CMK (cell line): ENCODE measurements around the gene AASDH.
"Not testable (repeated sequence)": the region's sequence is repeated elsewhere in the genome, so short reads cannot be mapped to it uniquely, and the experiment has no call there.

Experiments
- DNase-seq: peaks from one replicate; pipeline ENCODE4 v3.0.0-alpha.2; 2010; ENCODE audit warnings: low read depth

The AASDH gene

DNA sequence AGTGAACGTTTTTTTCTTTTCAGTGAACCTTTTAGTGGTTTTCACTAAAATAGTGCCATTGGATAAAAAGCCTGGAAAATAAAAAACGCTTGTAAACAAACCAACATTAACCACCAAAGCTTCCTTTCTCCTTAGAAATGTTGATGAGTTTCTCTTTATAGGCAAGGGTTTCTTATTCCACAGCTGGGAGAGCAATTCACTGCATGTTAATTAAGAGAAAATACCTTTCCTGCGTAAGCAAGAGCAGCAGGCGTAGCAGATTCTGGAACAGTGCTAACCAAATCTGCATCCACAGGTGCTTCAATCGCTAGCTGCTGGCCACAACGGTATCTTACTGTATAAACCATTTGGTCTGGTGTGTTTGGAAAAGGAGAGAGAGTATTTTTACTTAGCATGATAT, 13.3 kb upstream of the AASDH start:
- no peak for DNase-seq

DNA sequence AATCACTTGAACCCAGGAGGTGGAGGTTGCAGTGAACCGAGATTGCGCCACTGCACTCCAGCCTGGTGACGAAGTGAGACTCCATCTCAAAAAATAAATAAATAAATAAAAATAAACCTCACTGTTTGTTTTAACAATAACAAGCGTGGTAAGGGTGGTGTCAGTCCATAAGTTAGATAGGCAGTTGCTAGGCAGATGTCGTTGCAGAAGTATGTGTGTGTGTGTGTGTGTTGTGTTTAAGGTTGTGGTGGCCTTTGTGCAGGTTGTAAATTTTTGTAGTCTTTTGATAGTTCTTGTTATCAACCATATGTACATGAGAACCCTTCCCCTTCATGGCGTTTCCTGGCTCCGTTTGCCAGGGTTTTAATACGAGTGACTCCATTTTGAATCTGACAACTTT, 4.0 kb upstream of the AASDH start:
- DNase-seq, result no peak

DNA sequence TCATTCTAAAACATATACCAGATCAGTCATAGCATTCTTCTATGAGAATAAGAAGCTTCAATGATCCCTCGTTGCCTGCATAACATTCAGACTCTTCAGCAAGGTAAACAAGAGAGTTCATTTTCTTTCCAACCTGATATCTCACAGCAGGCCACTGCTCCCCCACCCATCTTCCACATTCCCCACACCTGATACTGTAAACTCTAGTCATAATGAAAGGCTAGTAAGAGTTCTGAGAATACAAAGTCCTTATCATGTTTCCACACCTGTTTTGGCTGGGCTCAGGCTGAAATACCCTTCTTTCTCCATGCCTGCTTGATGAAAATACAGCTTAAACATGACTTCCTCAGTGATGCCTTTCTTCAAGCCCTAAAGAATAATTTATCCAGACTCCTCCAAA, 2.3 kb upstream of the AASDH start:
- no peak for DNase-seq

DNA sequence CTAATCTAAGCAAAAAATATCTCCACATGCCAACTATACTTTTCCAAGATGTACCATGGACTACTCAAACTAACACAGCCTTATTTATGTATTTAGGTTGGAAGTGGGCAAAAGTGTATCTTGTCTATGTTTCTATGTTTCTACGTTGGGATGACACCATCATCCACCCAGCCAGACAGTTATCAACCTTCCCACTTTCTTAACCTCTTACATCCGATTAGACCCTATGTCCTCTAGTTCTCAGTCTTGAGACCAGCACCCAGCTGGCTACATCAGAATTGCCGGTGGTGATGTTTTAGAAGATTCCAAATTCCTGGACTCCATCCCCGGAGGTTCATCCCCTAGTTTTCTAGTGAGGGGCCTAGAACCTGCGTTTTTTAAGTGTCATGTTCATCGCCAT, 1.0 kb upstream of the AASDH start:
- no peak for DNase-seq

DNA sequence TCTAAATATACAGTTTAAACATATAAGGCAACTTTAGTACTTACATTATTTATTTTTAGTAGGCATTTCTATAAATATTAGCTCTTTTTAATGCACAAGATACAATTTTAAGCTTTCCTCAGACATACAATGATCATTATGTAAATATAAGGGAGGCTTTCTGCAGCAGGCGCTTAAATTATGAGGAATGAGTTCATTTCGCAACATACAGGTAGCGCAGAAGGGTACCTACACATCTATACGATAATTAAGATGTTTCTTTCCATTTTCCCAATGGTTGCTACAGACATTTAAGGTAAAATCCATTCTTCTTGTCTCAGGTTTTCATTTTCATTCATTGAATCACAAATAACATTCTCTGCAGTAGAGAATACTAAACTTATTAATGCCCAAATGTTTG, 1.2 kb downstream of the AASDH start:
- no peak for DNase-seq

DNA sequence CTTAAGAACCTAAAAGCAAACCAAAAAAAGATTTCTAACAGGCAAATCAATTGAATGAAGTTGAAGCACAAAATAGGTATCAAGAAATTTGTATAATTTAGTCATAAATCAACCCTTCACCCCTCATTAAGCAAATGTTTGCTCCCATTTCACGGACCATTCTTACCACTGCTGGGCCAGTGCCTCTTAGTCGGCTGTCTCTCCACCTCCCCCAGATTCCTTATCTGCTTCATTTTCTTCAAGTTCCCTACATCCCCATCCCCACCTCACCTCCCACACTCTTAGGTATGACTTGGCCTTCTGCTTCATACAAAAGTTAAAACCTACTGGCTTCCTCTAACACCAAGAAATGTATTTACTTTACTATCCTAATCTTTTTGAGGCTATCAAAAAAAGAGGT, 11.8 kb downstream of the AASDH start:
- DNase-seq, result no peak

DNA sequence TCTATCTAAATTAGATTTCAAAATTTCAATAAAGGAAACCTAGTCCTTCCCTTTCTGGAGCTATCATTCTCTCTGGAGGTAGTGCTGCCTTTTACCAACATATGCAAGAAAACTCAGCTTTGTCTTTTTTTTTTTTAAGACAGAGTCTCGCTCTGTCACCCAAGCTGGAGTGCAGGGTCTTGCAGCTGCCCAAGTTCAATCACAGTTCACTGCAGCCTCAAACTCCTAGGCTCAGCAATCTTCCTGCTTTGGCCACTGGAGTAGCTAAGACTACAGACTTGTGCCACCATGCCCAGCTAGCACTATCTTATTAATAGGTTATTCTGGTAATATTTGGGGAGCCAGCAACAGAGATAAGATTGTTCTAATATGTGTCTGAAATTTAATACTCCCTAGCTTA, 12.3 kb downstream of the AASDH start:
- no peak for DNase-seq

DNA sequence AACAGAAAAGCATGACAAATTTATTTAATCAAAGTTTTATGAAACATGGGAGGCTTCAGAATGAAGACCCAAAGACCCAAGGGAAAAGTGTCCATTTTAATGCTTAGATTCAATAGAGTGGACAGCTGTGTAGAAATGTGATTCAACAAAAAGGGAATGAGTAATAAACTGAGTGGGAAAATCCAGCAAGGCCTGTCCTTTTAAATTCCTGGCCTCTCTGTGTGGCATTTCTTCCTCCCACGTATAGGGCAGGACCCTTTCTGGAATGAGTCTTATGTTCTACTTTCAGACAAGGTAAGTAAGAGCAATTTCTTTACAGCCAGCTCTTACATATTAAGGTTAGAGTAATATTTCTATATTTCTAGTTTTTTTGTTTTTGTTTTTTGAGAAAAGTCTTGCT, 14.5 kb downstream of the AASDH start:
- DNase-seq, result no peak

DNA sequence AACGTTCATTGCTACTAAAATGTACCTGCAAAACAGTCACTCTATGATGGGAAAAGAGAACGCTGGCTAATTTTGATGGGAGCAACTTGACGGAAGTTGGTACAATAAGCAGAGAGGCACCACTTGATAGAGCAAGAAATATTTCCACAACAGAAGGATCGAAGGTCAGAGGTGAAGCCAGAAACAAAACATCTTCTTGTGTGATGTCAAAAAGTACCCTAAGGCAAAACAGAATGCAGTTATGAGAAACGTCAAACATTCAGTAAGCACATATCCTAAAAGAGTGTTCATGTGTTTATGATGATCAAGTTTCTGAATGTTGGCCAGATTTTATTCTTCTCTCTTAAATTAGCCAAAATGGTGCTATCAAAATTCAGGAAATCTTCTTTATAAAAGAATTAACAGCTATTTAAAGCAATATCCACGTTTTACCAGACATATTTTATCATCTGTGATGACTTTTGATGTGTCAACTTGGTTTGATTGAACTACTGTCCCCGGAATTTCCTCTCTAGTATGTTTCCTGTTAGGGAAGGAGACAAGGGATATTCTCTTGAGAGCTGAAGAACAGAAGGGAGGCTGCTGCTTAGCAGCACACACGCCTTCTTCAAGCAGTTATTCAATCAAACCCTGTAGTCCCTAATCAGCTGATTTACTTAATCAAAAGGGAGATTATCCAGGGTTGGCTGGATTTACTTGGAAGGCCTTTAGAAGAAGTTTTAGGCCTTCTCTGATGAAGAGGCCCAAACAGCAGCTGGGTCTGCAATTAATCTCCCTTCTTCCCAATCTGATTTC, 15.7 kb downstream of the AASDH start:
- DNase-seq, result no peak

DNA sequence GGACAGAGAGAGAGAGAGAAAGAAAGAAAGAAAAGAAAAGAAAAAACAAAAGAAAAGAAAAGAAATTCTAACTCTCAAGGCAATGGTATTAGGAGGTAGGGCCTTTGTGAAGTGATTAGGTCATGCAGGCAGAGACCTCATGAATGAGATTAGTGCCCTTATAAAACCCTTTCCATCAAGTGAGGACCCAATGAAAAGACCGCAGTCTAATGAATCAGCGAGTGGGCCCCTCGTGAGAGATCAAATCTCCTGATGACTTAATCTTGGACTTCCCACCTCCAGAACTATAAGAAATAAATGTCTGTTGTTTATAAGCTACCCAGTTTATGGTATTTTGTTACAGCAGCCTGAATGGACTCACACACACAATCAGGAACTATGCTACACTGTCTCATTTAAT, 16.9 kb downstream of the AASDH start:
- no peak for DNase-seq

DNA sequence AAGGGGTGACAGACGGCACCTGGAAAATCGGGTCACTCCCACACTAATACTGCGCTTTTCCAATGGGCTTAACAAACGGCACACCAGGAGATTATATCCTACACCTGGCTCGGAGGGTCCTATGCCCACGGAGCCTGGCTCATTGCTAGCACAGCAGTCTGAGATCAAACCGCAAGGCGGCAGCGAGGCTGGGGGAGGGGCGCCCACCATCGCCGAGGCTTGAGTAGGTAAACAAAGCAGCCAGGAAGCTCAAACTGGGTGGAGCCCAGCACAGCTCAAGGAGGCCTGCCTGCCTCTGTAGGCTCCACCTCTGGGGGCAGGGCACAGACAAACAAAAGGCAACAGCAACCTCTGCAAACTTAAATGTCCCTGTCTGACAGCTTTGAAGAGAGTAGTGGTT, 24.3 kb downstream of the AASDH start:
- DNase-seq, result not testable (repeated sequence)

DNA sequence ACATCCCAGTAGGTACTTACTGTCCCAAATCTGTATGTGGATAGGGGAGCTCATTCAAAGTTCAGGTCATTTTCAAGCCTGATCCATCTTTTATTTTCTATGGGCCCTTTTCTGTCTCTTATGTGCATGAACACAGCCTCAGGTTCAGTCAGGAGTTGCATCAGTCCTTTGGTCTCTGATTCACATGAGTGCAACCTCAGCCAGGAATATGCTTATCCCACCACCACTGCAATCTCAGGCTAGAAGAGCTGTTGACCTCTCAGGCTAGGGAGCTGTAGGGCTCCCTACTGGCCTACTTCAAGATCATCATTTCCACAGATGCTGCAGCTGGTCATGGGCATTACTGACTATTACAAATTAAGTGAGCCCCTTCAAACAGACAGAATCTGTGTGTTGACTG, 27.2 kb downstream of the AASDH start:
- no peak for DNase-seq

DNA sequence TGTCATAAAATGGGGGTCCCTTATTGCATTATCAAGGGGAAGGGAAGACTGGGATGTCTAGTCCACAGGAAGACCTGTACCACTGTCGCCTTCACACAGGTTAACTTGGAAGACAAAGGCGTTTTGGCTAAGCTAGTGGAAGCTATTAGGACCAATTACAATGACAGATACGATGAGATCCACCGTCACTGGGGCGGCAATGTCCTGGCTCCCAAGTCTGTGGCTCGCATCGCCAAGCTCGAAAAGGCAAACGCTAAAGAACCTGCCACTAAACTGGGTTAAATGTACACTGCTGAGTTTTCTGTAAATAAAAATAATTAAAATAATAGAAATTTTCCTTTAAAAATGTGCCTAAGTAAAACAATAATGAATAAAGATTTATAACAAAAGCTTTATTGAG, 30.6 kb downstream of the AASDH start:
- DNase-seq, result no peak

DNA sequence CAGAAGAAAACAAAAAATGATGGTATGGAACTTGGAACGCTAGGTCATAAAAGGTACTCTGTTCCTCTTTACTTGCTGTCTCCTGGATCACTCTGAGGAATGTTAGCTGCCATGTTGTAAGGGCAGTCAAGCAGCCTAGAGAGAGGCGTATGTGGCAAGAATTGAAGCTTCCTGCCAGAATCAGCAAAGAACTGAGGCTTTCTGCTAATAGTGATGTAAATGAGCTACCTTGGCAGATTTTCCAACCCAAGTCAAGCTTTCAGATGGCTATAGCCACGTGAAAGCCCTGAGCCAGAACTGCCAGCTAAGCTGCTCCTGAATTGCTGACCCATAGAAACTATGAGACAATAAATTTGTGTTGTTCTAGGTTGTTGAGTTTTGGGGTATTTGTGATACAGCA, 38.7 kb downstream of the AASDH start:
- DNase-seq, result no peak

DNA sequence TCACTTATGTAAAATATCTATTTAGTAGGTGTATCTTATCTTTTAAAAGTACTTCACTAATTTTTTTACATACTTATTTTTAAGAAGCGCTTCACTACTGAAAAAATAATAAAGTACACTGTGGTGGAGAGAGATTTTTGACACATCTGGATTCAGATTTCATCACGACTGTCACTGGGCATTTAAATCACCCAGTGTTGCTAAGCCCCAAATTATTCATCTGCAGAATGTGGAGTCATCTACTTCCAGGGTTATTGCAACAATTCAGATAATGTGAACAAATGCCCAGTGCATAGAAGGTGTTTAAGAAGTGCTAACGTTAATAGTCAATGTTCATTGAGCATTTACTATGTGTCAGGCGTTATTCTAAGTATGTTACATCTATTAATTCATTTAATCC, 41.8 kb downstream of the AASDH start:
- no peak for DNase-seq

DNA sequence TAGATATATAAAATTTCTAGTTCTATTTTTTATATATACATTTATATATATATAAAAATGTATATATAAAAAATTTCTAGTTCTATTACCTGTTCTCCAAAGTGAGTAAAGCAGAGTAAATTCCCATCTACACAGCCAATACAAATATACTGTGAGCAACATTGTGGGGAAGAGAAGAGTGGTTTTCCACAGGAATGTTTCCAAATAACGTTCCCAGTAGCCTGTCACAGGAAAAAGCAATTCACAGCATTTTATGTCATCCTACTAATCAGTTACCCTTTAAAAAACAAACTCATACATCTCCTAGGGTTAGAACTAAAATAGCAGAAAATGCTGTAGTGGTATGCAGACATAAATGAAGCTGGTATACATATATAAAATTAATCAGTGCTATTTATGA, 44.5 kb downstream of the AASDH start:
- no peak for DNase-seq

DNA sequence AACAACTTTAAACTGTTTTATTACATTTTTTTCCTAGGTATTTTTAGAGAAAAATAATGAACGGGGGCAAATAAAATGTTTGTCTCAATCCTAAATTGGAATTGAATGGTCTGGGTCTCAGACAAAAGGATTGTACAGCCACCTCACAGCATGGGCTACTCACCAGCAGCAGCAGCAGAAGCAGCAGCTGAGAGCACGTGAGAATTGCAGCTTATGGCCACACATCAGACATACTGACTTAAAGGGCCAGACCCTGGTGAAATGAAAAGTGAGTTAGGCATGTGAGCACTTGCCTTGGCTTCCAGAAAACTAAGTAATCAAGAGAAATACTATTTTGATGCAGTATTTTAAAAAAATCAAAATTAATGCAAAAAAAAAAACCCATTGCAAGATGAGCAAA, 56.6 kb downstream of the AASDH start:
- DNase-seq, result no peak

DNA sequence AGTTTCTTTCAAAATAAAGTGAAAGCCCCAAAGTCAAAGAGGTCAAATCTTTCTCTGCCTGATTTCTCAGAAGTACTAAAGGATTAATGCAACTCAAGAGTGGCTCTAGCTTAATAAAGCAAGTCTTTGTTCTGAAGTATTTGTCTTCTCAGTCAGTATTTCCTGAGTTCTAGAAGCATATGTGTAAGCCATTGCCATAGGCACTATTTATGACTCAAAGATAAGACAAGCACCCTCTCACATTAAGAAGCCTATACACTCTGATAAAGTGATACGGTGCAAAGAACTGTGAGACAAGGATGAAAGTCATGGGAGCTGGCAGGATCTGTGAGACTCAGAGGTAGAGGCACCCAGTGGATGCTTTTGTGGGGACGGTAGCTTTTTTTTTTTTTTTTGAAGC, 60.9 kb downstream of the AASDH start:
- DNase-seq, result no peak

DNA sequence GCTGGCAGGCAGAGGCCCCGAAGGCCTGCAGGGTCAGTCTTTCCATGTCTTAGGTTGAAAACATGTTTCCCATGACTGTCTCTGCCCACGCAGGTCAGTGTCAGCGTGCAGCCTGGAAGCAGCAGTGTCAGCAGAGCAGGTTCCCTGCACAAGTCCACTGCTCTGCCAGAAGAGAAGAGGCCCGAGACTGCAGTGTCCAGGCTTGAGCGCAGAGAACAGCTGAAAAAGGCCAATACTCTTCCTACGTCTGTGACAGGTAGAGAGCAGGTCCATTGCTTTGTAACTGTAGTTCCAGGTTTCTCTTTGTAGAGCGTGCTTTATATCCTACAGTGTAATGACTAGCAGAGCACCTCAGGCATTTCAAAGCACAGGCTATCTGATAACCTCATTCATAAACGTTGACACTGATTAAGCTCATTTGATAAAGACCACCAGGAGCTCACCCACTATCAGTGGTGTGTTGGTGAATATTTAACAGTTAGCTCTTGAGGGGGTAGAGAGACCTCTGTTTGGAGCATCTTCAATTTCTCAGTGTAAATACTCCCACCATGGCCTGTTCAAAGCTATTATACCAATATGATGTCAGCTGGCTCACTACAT, 63.2 kb downstream of the AASDH start:
- DNase-seq, result no peak

DNA sequence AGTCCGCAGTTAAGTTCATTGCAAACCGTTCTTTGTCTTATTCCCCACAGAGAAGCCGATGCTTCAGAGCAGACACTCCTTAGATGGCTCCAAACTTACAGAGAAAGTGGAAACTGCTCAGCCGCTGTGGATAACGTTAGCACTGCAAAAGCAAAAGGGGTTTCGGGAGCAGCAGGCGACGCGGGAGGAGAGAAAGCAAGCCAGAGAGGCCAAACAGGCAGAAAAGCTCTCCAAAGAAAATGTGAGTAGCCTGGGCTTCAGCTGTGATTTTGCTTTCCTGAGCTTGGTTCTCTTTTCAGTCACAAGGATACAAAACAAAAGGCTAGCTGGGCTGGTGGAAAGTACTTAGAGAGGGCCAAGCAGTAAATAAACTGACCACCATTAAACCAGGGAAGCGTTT, 64.0 kb downstream of the AASDH start:
- no peak for DNase-seq

DNA sequence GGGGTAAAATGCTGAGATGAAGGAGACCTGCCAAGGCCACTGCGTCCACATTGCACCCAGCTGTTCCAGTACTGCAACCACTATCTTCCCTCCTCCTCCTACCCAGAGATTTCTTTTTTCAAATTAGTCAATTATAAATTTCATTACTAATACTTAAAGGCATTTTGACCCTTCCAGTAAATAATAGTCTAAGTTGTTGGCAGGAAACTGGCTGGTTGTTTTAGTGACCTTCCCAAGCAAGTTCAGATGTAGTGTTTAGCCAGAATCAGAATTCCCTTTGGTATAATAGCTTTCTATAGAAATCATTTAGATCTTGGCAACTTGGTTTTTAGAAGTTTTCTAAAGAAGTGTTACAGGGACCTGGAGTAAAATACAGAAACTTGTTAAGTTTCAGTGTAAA, 66.0 kb downstream of the AASDH start:
- no peak for DNase-seq

DNA sequence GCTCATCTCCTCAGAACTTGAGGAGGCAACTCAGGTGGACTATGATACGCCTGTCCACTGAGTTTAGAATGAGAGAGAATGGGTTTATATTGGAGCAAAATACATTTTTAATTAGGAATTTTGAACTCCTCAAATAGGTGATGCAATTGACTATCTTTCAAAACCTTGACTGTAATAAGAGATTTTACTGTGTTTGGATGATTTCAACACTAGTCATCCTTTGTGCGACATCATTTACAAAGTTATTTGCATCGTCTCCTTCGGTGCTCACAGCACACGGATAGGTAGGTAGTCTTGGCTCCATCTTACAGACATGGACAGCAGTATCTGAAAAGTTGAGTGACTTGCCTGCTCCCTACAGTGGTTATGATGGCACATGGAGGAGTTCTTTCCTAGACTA, 67.0 kb downstream of the AASDH start:
- DNase-seq, result no peak

DNA sequence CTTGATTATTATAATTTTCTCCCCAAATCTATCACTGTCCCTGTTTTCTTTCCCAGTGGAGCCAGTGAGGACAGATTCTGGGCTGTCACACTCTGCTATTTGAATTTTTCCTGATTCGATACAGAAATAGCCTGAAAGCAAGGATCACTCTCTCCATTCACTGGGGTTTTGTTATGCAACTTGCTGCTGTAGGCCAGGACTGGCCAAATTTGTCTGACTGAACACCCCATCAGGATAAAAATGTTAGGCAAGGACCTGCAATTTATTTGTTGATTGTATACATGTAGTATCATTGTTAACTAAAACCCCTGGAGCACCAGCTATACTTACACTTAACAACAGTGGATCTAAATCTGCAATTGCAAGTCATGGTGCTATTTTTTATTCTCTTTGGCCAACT, 68.7 kb downstream of the AASDH start:
- no peak for DNase-seq

DNA sequence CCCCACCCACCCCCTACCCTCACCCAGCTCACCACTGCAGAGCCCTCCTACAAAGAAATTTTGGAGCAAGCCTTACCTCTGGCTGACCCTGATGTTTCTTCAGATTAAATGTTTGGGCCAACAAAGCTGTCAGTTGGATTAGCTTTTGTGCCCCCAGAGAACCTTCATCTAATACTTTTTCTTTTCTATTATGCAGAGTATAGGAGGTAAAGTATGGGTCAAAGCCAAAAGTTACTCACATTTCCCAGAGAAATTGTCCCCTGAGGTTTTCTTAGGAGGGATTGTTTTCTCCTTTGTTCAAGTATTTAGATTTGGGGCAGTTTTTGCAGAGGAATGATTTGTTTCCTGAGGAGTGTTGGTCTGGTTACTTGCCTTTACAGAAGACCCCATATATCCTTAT, 69.5 kb downstream of the AASDH start:
- DNase-seq, result no peak
